HFFc6 (cell line): ENCODE results near the gene FER. TPM values are rescaled to one million over a fixed set of nuclear protein-coding genes. Genes with fewer than 3 reads are reported as not detected.

Experiments
- DNase-seq: peaks from one replicate; pipeline ENCODE4 v3.0.0-alpha.2; 2018
- H3K27ac Mint-ChIP-seq: 2 replicates; pipeline ENCODE4 v1.8.0; 2020; ENCODE audit warnings: mild to moderate bottlenecking, mixed read lengths
- H3K27me3 Mint-ChIP-seq: 2 replicates; pipeline ENCODE4 v1.8.0; 2021; ENCODE audit warnings: mild to moderate bottlenecking, moderate library complexity, mixed read lengths; ENCODE audit not compliant: insufficient read depth
- H3K36me3 Mint-ChIP-seq: 2 replicates; pipeline ENCODE4 v1.8.0; 2021; ENCODE audit warnings: low read depth, mixed read lengths
- H3K4me1 Mint-ChIP-seq: 2 replicates; pipeline ENCODE4 v1.8.0; 2020; ENCODE audit warnings: low read depth, mixed read lengths
- H3K4me3 Mint-ChIP-seq: 2 replicates; pipeline ENCODE4 v1.8.0; 2020; ENCODE audit warnings: mild to moderate bottlenecking, moderate library complexity, mixed read lengths
- H3K9me3 Mint-ChIP-seq: 2 replicates; pipeline ENCODE4 v1.8.0; 2020; ENCODE audit warnings: mild to moderate bottlenecking, mixed read lengths
- CTCF ChIP-seq: fragments of 200-600 bp; sonication (generic); IDR thresholded peaks from 2 replicates; pipeline ENCODE4 v1.5.0; 2021; ENCODE audit warnings: antibody characterized with exemption, mild to moderate bottlenecking
- total RNA-seq, 6 experiments: library from RNA; stranded (reverse); fragmentation: NEBNext Ultra II Directional; extraction: Animal tissue kit (Norgen Biotek cat#: 25700); gene quantifications; 2 replicates in 1 of 6; 3 replicates in 5 of 6; pipeline ENCODE4 v1.2.3, GENCODE V29; 2021

The FER gene
- total RNA-seq, 6 experiments from 2014 or later: 20.2 to 24.6 (median 22.9) TPM

DNA sequence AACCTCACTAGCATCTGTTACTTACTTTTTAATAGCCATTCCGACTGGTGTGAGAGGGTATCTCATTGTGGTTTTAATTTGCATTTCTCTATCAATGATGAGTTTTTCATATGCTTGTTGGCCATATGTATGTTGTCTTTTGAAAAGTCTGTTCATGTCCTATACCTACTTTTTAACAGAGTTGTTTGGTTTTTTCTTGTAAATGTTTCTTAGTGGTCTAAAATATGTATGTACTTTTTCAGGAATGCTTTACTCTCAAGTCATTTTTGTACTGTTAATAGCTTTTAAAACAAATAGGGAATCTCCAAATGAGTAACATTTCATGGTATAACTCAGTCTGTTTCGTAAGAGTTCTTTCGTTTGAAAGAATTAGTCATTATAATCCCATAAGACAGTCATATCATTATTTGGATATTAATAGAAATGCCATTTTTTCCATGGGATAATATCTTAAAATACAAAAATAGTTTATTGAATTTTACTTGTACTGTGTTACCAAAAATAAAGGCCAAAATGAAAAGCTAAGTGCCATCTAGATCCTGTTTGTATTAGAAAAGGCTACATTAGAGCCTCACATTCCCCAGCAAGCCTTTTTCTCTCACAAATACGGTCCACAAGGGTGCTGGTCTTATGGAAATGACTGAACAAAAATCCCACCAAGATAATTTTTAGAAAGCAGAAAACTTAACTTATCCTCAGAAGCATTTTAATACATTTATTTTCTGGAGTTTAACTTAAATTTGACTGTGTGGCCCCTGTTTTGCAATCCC, 414.4 kb downstream of the FER start:
- H3K27me3 Mint-ChIP-seq: no peaks in the 10 kb centered on the region
- peaks cover 17% of the 10 kb centered on the region for H3K4me1 Mint-ChIP-seq
- peak; percentile 18 for DNase-seq
- H3K36me3 Mint-ChIP-seq: no peaks in the 10 kb centered on the region
- peak overlapping the region; percentile 29 for H3K27ac Mint-ChIP-seq
- no peaks in the 10 kb centered on the region for H3K9me3 Mint-ChIP-seq
- no peak overlapping the region for H3K4me3 Mint-ChIP-seq
- no peak for TF ChIP-seq CTCF

DNA sequence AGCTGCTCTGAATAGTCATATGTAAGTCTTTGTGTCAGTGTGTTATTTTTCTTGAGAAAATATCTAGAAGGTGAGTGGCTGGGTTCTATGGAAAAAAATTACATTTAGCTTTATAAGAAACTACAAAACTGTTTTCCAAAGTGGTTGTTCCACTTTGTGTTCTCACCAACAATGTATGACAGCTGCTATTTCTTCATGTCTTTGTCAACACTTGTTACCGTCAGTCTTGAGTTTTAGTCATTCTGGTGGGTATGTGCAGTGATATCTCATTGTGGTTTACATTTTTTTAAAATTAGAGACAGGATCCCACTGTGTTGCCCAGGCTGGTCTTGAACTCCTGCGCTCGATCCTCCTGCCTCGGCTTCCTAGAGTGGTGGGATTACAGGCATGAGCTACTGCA, 415.6 kb downstream of the FER start:
- Mint-ChIP-seq H3K36me3 (no peaks in the 10 kb centered on the region), H3K27ac (no peak overlapping the region), H3K4me1 (peaks cover 17% of the 10 kb centered on the region), H3K27me3 (no peaks in the 10 kb centered on the region), H3K4me3 (no peak overlapping the region), H3K9me3 (no peaks in the 10 kb centered on the region)
- TF ChIP-seq CTCF: no peak
- no peak for DNase-seq

GRCh38 chr5:109164001-109164400, 416.3 kb downstream of the FER start:
- H3K9me3 Mint-ChIP-seq: no peaks in the 10 kb centered on the region

DNA sequence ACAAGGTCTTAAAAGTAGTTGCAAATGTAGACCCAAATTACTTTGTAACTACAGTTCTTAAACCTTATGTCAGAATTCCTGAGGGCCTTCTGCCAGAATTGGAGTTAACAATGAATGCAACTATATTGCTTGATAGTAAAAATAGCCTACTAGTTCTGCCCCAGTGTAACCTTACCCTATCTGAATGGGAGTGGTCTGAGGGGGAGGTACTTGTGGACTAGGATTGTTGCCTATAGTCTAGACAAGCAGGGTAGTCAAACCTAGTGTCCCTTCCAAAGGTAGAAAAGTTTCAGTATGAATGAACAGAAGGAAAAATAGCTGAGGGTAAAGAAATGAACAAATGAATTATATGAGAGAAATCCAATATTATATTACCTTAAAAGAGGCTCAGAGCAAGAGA, 419.9 kb downstream of the FER start:
- peaks cover 4% of the 10 kb centered on the region; the same call in 1 of the 2 replicates for H3K36me3 Mint-ChIP-seq
- H3K4me1 Mint-ChIP-seq: peaks cover 4% of the 10 kb centered on the region; the same call in 1 of the 2 replicates
- no peaks in the 10 kb centered on the region for H3K9me3 Mint-ChIP-seq
- no peak overlapping the region for H3K4me3 Mint-ChIP-seq
- 0 out of 2 replicates have a peak overlapping the region, but pooled peaks have one; percentile 33 for H3K27ac Mint-ChIP-seq
- no peaks in the 10 kb centered on the region for H3K27me3 Mint-ChIP-seq
- no peak for DNase-seq
- no peak for TF ChIP-seq CTCF

More at GRCh38 chr5:109164001-109164400, 416.3 kb downstream of the FER start:
- DNase-seq: no peak
- H3K4me3 Mint-ChIP-seq: no peak overlapping the region
- peaks cover 17% of the 10 kb centered on the region for H3K4me1 Mint-ChIP-seq
- no peaks in the 10 kb centered on the region for H3K27me3 Mint-ChIP-seq
- no peak for TF ChIP-seq CTCF
- H3K27ac Mint-ChIP-seq: no peak overlapping the region
- no peaks in the 10 kb centered on the region for H3K36me3 Mint-ChIP-seq

GRCh38 chr5:109168151-109168550, 420.5 kb downstream of the FER start:
- Mint-ChIP-seq H3K4me1 (peaks cover under 1% of the 10 kb centered on the region; the same call in 1 of the 2 replicates), H3K27me3 (no peaks in the 10 kb centered on the region), H3K4me3 (no peak overlapping the region), H3K27ac (no peak overlapping the region), H3K36me3 (peaks cover 4% of the 10 kb centered on the region), H3K9me3 (no peaks in the 10 kb centered on the region)
- no peak for DNase-seq
- no peak for TF ChIP-seq CTCF
